ENCODE measurements around the gene LRRC25.

Gene LRRC25

DNA sequence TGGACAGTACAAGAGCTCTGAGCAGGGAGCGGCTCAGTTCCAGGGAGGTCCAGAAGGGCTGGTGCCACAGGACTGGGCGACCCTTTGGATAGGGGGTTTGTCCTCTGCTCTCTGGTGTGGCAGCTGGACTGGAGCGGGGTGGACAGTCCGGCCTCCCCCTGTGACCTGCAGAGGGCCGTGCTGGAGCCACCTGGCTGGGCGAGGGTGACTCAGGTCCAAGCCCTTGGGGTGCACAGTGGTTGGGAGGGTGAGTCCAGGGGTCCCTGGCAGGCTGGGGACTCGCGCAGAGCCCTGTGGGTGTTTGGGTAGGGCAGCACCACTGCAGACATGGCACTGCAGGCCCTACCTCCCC lies 29.0 kb upstream of the LRRC25 start:
- no peak for DNase-seq (ENCODE audit: extremely low read depth, insufficient read length)
- Histone ChIP-seq H3K36me3 (ENCODE audit: control insufficient read depth, insufficient read depth, low read length) (peaks cover 2% of the 10 kb centered on the region; the same call in 1 of the 2 replicates), H3K27me3 (replicated peaks; ENCODE audit: control insufficient read depth, insufficient read depth, low read length) (no peaks in the 10 kb centered on the region), H3K4me3 (replicated peaks; ENCODE audit: low read depth, low read length) (no peak overlapping the region)
- TF ChIP-seq, protein P1, sequence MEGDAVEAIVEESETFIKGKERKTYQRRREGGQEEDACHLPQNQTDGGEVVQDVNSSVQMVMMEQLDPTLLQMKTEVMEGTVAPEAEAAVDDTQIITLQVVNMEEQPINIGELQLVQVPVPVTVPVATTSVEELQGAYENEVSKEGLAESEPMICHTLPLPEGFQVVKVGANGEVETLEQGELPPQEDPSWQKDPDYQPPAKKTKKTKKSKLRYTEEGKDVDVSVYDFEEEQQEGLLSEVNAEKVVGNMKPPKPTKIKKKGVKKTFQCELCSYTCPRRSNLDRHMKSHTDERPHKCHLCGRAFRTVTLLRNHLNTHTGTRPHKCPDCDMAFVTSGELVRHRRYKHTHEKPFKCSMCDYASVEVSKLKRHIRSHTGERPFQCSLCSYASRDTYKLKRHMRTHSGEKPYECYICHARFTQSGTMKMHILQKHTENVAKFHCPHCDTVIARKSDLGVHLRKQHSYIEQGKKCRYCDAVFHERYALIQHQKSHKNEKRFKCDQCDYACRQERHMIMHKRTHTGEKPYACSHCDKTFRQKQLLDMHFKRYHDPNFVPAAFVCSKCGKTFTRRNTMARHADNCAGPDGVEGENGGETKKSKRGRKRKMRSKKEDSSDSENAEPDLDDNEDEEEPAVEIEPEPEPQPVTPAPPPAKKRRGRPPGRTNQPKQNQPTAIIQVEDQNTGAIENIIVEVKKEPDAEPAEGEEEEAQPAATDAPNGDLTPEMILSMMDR (IDR thresholded peaks at IDR 0.05; ENCODE audit: insufficient read depth, low read length, poor library complexity, severe bottlenecking) = no peak

DNA sequence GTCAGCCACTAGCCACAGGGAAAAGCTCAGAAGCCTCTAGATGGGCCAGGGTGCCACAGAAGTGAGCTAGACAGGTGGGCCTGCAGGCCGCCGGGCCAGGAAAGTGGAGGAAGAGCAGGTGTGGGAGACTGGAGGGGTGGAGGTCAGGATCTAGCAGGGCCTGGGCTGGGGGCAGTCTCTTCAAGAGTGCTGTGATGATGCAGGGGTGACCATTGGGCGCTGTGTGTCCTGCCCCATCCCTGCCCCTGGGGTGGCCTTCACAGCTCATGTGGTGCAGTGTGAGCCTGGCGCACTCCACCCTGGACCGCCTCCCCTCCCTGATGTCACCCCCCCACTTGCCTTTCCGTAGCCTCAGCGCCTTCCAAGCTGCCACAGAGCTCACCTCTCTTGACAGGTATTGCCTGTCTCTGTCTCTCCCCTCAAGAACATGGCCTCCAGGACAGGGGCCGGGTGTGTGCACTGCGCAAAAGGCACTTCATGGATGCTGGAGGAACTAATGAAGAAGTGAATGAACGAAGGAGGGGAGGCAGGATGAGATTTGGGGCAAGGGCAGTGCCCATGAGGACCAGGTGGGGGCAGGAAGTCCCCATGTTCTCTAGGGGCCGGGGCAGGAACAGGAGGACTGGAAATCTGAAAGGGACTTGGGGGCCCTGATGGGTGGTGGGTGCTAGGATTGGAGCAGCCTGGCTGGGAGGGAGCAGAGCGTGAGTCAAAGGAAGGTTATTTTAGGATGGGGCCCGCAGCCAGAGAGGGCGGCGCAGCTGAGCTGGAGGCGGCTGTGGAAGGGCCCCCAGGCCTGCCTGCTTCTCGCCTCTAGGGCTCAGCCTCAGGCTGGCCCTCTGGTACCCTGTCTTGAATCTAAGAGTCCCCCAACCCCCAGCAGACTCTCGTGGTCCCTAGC lies 28.3 kb upstream of the LRRC25 start:
- TF ChIP-seq, protein P1 (IDR thresholded peaks at IDR 0.05; ENCODE audit: insufficient read depth, low read length, poor library complexity, severe bottlenecking) = no peak
- no peak for DNase-seq (ENCODE audit: extremely low read depth, insufficient read length)
- Histone ChIP-seq H3K27me3 (replicated peaks; ENCODE audit: control insufficient read depth, insufficient read depth, low read length) (no peaks in the 10 kb centered on the region), H3K36me3 (ENCODE audit: control insufficient read depth, insufficient read depth, low read length) (peaks cover 2% of the 10 kb centered on the region; the same call in 1 of the 2 replicates), H3K4me3 (replicated peaks; ENCODE audit: low read depth, low read length) (no peak overlapping the region)

- Histone ChIP-seq H3K27me3 (replicated peaks; ENCODE audit: control insufficient read depth, insufficient read depth, low read length) (no peaks in the 10 kb centered on the region), H3K4me3 (replicated peaks; ENCODE audit: low read depth, low read length) (no peak overlapping the region), H3K36me3 (ENCODE audit: control insufficient read depth, insufficient read depth, low read length) (no peaks in the 10 kb centered on the region; the same call in 1 of the 2 replicates)
- no peak for DNase-seq (ENCODE audit: extremely low read depth, insufficient read length)
- TF ChIP-seq, protein P1 (IDR thresholded peaks at IDR 0.05; ENCODE audit: insufficient read depth, low read length, poor library complexity, severe bottlenecking) = no peak
Measured at GRCh38 chr19:18424890-18425514, 27.6 kb upstream of the LRRC25 start.

- DNase-seq (ENCODE audit: extremely low read depth, insufficient read length) = no peak
- TF ChIP-seq, protein P1 (IDR thresholded peaks at IDR 0.05; ENCODE audit: insufficient read depth, low read length, poor library complexity, severe bottlenecking) = no peak
- Histone ChIP-seq H3K27me3 (replicated peaks; ENCODE audit: control insufficient read depth, insufficient read depth, low read length) (no peaks in the 10 kb centered on the region), H3K4me3 (replicated peaks; ENCODE audit: low read depth, low read length) (no peak overlapping the region), H3K36me3 (ENCODE audit: control insufficient read depth, insufficient read depth, low read length) (no peaks in the 10 kb centered on the region; the same call in 1 of the 2 replicates)
Measured at GRCh38 chr19:18424122-18424889, 26.9 kb upstream of the LRRC25 start.

- Histone ChIP-seq H3K4me3 (replicated peaks; ENCODE audit: low read depth, low read length) (no peak overlapping the region), H3K36me3 (ENCODE audit: control insufficient read depth, insufficient read depth, low read length) (no peaks in the 10 kb centered on the region; the same call in 1 of the 2 replicates), H3K27me3 (replicated peaks; ENCODE audit: control insufficient read depth, insufficient read depth, low read length) (no peaks in the 10 kb centered on the region)
- no peak for DNase-seq (ENCODE audit: extremely low read depth, insufficient read length)
- TF ChIP-seq, protein P1 (IDR thresholded peaks at IDR 0.05; ENCODE audit: insufficient read depth, low read length, poor library complexity, severe bottlenecking) = no peak
Measured at GRCh38 chr19:18423258-18424020, 26.0 kb upstream of the LRRC25 start.
